ENCODE measurements around the gene IRAK3. TPM values are rescaled to one million over a fixed set of nuclear protein-coding genes. Genes with fewer than 3 reads are reported as not detected.

The IRAK3 gene
- total RNA-seq, 1 experiment from 2014 or later = 0.05 TPM

DNA sequence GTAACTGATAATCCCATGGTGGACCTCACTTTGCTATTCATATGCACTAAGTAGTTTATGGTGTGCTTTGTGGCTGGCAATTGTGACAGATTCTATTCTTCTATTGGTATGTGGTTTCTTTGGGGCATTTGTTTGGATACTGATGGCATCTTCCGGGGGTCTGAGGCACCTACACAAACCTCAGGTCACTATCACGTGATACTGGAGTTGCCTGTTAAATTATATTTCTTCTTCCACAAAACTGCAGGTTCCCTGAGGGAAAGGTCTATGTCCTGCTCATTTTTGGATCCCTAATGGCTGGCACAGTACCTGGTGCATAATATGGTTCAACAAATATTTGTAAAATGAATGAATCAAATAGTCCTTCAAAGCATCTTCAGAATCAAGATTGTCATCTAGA is 63.8 kb downstream of the IRAK3 start:
- no peak for DNase-seq (ENCODE audit: low read depth)

DNA sequence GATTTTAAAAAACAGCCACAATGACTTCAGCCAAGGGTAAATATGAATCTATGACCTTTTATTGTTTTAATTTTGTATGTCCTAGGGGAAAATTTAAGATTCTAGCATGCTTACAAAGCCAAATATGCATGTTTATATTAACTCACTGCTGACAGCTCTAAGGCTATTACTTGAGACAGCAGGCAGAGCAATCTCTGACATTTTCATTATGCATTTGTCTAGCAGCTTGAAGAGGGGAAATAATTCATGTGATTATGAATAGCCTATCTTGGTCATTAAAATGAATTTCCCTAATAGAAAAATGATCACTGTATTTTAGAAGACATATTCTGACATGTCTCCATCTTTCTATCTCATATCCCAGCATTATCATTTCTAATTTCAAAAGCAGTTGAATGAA is 66.7 kb downstream of the IRAK3 start:
- no peak for DNase-seq (ENCODE audit: low read depth)

DNA sequence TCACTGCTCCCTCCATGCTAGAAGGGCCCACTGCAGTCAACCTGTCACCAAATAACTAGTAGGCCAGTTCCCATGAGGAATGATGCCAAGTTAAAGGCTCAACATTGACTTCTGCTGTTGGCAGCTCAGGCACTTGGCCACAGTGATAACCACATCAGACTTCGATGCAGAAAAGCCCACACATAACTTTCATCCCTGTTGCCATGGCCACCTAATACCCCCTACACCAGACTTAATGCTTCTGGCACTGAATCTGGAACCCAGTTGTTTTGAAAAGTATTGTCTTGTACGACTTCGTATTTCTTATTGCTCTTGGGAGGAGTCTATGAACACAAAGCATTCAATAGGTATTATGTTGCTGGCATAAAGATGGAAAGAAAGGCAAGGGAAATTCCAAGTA is 69.0 kb downstream of the IRAK3 start:
- no peak for DNase-seq (ENCODE audit: low read depth)

- DNase-seq (ENCODE audit: low read depth) = no peak
Observed at GRCh38 chr12:66262737-66263136, 73.7 kb downstream of the IRAK3 start.

DNA sequence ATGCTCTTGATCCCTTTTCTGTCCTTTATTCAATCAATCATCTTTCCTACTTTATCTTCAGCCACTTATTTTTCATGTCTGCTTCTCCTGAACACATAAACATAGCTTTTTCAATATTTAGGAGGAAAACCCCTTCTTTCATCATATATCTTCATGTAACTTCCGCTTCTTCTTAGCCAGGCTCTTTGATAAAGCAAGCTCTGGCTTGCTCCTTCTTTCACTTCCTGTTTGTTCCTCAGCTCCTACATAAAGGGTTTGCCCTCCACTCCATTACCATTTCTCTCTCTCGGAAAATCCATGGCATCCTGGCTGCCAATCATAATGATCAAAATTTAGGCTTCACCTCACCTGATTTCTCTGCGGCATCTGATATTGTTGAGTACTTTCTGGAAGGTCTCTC is 79.5 kb downstream of the IRAK3 start:
- no peak for DNase-seq (ENCODE audit: low read depth)

GRCh38 chr12:66269142-66269541 is 80.1 kb downstream of the IRAK3 start:
- DNase-seq (ENCODE audit: low read depth) = no peak

GRCh38 chr12:66269757-66270383 is 80.9 kb downstream of the IRAK3 start:
- peak; percentile 40 for DNase-seq (ENCODE audit: low read depth)

GRCh38 chr12:66270613-66271012 is 81.6 kb downstream of the IRAK3 start:
- no peak for DNase-seq (ENCODE audit: low read depth)

- no peak for DNase-seq (ENCODE audit: low read depth)
Observed at GRCh38 chr12:66272650-66273049, 83.6 kb downstream of the IRAK3 start.

GRCh38 chr12:66273147-66273546 is 84.1 kb downstream of the IRAK3 start:
- DNase-seq (ENCODE audit: low read depth) = no peak

DNA sequence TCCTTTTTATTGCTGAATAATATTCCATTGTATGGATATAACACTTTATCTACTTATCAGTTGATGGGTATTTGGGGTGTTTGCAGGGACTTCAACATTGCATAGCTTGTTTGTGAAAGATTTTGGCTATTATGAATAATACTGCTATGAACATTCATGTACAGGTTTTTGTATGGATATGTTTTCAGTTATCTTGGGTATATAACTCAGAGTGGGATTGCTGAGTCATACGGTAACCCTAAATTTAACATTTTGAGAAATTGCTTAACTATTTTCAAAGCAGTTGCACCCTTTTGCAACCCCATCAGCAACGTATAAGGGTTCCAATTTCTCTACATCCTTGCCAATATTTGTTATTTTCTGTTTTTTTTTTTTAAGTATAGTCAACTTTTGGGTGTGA is 86.0 kb downstream of the IRAK3 start:
- no peak for DNase-seq (ENCODE audit: low read depth)

GRCh38 chr12:66279123-66279712 is 90.2 kb downstream of the IRAK3 start:
- DNase-seq (ENCODE audit: low read depth) = peak; percentile 7

- DNase-seq (ENCODE audit: low read depth) = no peak
Observed at GRCh38 chr12:66280561-66280960, 91.5 kb downstream of the IRAK3 start.

DNA sequence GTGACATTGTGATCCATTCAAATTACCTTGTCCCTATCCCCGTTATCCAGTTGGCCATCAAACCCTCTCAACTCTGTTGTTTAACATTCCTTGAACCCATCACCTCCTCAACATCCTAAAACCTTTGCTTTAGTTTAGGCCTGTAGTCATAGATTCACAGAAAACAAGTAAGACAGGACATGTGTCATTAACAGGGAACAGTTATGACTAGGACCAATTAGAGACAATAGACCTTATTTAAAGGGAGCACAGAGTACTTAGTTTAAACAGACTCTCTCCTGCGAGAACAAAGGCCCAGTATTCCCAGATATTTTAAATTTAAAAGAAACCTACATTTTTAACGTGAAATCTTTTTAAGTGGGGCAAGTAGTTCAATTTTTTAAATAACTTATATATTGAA is 93.2 kb downstream of the IRAK3 start:
- DNase-seq (ENCODE audit: low read depth) = no peak

- DNase-seq (ENCODE audit: low read depth) = no peak
Observed at GRCh38 chr12:66287275-66287674, 98.3 kb downstream of the IRAK3 start.

DNA sequence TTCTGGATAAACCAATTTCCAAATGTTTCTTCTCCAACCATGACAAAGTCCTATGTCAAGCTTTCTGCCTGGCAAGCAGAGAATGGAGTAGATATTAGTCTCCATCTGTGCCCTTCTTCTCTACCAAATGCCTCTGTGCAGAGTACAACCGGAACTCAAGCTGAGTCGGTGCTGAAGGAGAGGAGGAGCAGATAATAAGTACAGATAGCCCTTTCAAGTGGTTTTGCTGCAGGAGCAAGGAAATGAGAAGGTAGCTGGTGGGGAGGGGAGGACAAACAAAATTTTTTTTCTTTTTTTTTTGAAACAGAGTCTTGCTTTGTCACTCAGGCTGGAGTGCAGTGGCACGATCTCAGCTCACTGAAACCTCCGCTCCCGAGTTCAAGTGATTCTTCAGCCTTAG is 99.1 kb downstream of the IRAK3 start:
- no peak for DNase-seq (ENCODE audit: low read depth)

DNA sequence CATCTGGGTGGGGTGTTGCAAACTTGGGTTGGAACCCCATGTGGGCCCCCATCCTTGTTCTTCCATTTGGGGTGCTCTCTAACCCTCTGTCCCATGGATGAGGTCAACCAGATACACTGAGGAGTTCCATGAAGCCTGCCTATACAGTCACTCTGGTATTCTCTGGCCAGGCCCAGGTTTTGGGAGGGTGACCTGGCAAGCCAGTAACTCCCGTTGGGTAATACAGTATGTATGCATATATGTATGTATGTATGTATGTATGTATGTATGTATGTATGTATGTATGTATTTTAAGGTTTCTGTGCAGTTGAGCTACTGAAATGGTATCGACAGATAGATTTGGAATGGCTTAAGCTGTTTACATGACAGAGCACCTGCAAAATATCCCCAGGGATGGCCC is 100.5 kb downstream of the IRAK3 start:
- DNase-seq (ENCODE audit: low read depth) = no peak

DNA sequence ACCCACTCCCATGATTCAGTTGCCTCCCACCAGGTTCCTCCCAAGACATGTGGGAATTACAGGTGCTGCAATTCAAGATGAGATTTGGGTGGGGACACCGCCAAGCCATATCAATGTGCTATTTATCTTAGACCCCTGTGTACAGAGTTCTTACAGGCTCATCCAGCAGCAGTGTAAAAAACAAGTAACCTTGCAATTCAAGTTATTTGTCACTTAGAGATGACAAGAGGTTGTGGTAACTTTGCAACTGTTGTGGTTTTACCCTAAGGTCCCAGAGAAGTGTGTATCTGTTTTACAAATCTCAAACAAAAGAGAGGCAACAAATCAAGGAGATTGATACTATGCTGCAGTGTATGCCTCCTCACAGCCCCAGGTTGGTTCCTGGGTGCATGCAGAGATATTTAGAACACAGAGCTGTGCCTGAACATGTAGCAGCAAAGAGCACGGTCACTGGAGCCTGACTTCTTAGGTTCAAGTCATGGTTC is 101.7 kb downstream of the IRAK3 start:
- no peak for DNase-seq (ENCODE audit: low read depth)

DNA sequence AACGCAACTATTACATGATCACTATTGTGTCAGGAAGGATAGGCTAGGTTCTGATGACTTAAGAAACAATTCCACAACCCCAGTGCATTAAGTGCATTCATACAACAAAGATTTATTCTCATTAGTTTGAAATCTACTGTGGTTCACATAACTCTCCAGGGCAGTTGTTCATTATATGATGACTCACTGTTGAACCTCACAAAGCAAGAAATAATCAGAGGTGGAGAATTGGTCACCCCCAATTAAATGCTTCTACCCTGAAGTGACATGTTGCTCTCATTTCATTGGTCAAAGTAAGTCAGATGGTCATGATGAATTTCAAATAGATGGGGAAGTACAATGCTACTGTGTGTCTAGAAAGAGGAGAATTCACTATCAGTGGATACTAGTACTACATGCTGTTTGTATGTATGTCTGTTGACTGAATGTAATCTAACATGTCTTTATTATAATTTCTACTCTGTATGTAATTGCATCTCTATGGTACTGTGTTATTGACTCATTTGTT is 107.2 kb downstream of the IRAK3 start:
- peak; percentile 32 for DNase-seq (ENCODE audit: low read depth)

GRCh38 chr12:66297080-66297479 is 108.1 kb downstream of the IRAK3 start:
- no peak for DNase-seq (ENCODE audit: low read depth)

DNA sequence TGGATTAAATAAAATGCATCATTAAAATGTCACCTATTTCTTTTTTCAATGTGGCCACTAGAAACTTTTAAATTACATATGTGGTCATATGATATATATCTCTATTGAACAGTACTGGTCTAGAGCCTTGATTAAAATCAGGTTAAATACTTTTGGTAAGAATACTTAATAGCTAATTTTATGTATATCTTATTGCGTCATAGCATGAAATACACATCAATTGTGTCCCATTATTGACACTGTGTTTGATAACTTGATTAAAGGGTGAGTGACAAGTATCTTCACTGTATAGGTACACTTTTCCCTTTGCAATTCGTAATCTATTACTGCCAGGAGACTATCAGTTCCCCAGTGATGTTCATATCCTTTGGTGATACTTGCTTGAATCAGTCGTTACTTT is 108.9 kb downstream of the IRAK3 start:
- DNase-seq (ENCODE audit: low read depth) = no peak

- peak; percentile 95 for DNase-seq (ENCODE audit: low read depth)
Observed at GRCh38 chr12:66301944-66302826, 113.2 kb downstream of the IRAK3 start, which contains the start of gene HELB. Gene HELB (plus strand): TSS chr12:66302493. CDS start chr12:66302604, 111 bp downstream.

- DNase-seq (ENCODE audit: low read depth) = no peak
Observed at GRCh38 chr12:66302827-66303169, 113.8 kb downstream of the IRAK3 start.
